Activated T-cell treated with anti-CD3 and anti-CD28 coated beads for 4 hours (primary cell): ENCODE data around the gene RPS6KA2.

ENCODE experiments used
- DNase-seq: peaks from one replicate; pipeline ENCODE4 v3.0.0-alpha.2; 2020

RPS6KA2 gene

DNA sequence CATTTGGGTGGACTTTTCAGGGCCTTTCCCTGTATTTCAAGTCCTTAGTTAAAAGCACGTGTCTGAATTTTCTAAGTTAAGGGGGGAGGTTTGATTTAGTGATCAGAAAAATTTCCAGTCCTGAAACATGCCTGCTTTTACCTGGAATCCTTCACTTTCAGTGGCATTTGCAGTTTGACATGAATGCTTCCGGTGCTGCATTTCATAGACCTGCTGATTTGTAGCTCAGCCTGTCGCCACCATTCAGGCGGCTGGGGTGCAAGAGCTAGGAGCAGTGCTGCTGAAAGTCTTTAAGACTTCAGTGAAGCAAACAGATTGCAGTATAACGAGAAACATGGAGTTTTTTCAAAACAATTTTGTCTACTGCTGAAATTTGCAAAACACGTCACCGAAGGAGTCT, 14.0 kb downstream of the RPS6KA2 start:
- no peak for DNase-seq

GRCh38 chr6:166612471-166612881, 14.6 kb downstream of the RPS6KA2 start:
- no peak for DNase-seq

- no peak for DNase-seq
Measured at GRCh38 chr6:166611631-166612030, 15.4 kb downstream of the RPS6KA2 start.

DNA sequence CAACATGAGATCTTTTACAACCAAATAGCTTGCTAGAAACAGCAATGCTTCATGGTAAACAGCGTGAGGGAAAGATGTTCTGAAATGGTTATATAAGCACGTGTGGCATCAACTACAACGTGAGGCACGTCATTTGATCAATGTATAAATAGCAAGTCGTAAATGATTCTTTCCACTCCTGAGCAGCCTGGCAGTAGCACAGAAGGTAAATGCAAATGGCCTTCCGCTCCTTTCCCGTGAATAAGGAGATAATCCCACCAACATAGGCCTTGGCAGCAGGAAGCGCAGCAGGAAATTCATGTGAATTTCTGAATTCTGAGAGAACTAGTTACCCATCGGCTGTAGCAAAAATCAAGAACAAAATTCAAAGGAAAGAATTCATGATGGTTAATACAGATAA, 17.0 kb downstream of the RPS6KA2 start:
- DNase-seq: no peak

GRCh38 chr6:166608774-166609173, 18.3 kb downstream of the RPS6KA2 start:
- no peak for DNase-seq

GRCh38 chr6:166605752-166606151, 21.3 kb downstream of the RPS6KA2 start:
- no peak for DNase-seq

DNA sequence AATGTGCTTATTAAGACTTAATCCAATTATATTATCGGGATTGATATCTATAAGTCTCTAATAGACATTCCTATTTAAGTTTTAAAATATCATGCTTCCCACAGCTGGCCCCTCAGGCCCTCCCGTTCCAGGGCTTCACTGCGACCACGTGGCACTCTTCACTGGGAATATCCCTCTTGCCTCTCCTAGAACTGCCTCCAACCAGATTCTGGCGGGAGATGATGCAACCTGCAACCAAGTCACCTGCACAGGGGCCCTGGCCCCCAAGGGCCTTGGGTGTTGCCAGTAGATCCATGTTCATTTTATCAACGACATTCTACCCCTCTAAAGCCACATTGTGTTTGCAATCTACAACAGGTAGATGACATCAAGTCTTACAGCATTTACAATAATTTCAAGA, 22.1 kb downstream of the RPS6KA2 start:
- DNase-seq: no peak

DNA sequence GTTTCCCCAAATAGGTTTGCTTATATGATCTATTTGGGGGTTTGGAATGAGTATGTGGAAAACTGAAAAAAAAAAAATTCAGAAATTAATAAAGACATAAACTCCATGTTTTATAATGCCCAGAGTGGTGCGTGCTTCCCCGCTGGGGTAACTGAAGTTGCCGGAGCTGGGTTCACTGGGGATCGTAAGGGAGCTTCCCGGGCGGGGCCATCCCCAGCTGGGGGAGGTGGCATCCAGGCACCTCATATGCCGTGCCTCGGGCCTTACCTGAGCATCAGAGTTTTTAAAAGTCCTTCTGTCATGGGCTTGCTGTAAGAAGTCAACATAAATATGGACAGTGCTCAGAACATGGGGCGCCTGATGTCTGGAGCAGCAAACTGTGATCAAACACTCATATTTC, 22.7 kb downstream of the RPS6KA2 start:
- DNase-seq: no peak

GRCh38 chr6:166603043-166603690, 23.9 kb downstream of the RPS6KA2 start:
- DNase-seq: no peak

DNA sequence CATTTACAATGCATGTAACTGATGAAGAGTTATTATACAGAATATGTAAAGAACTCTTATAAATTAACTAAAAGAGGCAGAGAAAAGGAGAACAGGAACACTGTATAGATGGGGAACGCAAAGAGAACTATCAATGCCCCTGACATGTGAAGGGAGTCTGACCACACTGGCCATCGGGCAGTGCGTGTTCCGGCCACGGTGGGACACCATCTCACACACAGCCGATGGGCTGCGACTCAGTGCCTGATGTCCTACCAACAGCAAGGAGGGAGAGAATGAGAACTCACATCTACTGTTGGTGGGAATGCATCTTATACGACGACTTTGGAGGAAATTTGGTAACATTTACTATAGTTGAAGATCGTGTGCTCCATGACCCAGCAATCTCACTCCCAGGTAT, 25.1 kb downstream of the RPS6KA2 start:
- DNase-seq: no peak

DNA sequence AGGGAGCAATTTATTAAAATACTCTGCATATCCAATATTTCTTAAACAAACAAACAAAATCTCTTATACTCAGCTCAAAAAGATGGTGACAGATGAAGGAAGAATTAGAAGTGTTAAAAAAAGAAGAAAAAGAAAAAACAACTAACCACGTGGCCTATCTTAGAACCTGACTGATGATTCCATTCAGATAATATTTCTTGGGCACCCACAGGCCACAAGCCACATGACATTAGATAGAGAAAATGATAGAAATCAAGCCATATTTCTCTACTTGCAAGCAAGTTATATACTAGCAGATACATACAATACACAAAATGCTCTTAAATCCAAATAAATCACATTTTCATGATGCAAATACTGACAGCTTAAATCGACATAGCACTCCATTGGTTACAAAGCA, 26.1 kb downstream of the RPS6KA2 start:
- no peak for DNase-seq

DNA sequence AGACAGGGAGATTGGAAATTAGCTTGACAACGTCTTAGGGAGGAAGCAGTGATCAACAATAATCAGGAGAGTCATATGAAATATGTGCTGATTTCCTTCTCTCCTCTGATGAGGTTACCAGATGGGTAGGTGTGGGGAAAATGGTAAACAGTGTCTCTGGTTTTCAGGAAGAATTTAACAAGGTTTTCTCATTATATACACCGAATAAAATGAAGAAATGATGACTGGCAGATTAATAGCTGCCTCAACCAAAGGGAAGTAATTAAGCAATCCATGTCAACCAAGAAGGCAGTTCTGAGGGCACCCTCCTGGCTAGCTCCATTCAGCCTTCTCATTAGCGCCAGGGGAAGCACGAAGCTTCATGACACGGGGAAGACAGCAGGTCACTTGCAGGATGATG, 27.8 kb downstream of the RPS6KA2 start:
- DNase-seq: no peak

GRCh38 chr6:166598441-166599138, 28.5 kb downstream of the RPS6KA2 start:
- no peak for DNase-seq

DNA sequence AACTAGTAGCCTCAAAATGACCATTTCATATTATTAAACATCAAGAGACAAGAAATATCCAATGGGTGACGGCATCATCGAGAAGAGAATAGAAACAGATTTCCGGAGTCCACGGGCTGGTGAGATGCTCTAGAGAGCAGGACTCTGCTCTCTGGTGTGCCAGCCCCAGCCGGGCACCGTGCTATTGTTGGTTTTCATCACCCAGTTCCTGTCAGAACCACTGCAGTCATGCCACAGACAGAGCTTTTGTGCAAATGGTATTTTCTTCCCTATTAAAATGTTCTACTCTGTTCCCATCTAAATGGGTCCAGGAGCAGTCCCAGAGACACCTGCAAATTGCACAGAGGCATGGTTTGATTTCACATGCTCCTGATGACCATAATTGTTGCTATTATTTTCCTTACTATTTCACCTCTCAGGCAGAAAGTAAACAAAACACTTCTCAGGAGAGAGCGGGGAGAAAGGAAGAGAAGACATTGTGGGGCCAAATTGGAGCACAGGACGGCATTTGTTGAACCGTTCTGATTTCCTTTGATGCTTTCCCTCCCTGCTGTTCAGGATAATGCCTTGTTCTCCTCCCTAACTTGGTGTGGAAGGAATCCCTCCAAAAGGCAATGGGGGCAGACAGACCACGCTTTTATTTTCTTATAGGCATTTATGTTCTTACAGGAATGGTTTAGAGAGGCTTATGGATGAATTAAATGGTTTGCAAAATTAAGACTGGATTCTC, 29.2 kb downstream of the RPS6KA2 start:
- no peak for DNase-seq

- no peak for DNase-seq
Measured at GRCh38 chr6:166596776-166597507, 30.1 kb downstream of the RPS6KA2 start.

- no peak for DNase-seq
Measured at GRCh38 chr6:166595949-166596348, 31.1 kb downstream of the RPS6KA2 start.

DNA sequence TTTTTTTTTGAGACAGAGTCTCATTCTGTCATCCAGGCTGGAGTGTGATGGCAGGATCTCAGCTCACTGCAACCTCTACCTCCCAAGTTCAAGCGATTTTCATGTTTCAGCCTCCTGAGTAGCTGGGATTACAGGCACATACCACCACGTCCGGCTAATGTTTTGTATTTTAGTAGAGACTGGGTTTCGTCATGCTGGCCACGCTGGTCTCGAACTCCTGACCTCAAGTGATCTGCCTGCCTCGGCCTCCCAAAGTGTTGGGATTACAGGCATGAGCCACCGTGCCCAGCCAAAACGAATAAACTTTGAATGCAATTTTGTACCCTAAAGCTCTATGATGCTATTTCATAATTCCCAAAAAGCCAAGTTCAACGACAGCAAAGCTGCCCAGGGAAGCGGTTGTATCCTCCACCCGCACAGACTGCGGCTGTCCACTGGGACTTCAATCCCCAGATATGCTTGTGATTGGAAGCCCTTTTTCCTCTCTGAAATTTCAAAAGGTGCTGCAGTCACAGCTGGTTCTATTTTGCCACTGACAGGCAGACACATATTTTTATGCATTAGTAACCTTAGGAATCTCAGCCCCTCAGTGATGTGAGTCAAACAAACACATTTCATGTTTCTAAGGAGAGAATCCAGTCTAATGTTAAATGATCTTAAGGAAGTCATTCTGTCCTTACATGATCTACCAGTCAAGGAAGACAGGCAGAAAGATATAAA, 31.8 kb downstream of the RPS6KA2 start:
- DNase-seq: no peak

DNA sequence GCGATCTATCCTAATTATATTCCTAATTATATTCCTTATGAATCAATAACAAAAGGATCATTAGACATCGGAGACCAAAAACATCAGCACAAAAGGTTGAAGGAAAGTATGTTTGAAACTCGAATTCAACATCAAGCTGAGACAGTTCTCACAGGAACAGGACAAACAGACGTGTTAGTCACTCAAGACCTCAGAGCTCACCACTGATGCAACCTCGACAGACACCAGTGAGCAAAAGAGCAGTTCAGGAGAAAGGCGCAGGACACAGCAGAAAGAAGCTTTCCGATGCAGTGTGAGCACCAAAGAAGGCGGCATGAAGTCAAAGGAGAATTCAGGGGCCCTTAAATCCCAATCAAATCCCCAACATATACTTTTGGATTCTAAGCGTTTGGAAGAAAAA, 34.2 kb downstream of the RPS6KA2 start:
- DNase-seq: no peak

- no peak for DNase-seq
Measured at GRCh38 chr6:166591961-166592520, 35.0 kb downstream of the RPS6KA2 start.

GRCh38 chr6:166591026-166591425, 36.0 kb downstream of the RPS6KA2 start:
- DNase-seq: no peak

GRCh38 chr6:166589786-166590574, 37.1 kb downstream of the RPS6KA2 start:
- DNase-seq: no peak

- no peak for DNase-seq
Measured at GRCh38 chr6:166589337-166589731, 37.7 kb downstream of the RPS6KA2 start.
